Fibroblast of lung (primary cell): ENCODE data around the gene CEP152.

Experiments used
- CTCF ChIP-seq, 2 donors: IDR thresholded peaks in 1 of 2; conservative IDR thresholded peaks in 1 of 2; 1 replicate in 1 of 2; 2 replicates in 1 of 2; pipeline ENCODE4 v1.5.1; 2011 to 2012; ENCODE audit warnings: low read length in 2 of 2, control low read depth in 1 of 2, inconsistent platforms in 1 of 2, low read depth in 1 of 2, mild to moderate bottlenecking in 1 of 2
- EZH2 ChIP-seq: IDR thresholded peaks from 2 replicates; pipeline ENCODE4 v1.5.1; 2012; ENCODE audit warnings: low read length, control low read depth, mild to moderate bottlenecking; ENCODE audit errors: missing control alignments

GRCh38 chr15:48805591-48805990 lies 5.3 kb downstream of the CEP152 start:
- no peak for TF ChIP-seq CTCF (conservative IDR thresholded peaks at IDR 0.05 in 1 of 2, IDR thresholded peaks at IDR 0.05 in 1 of 2; ENCODE audit: low read depth in 1 of 2, low read length in 2 of 2)
- no peak for TF ChIP-seq EZH2
